Measurements from ENCODE around the gene WWTR1. TPM values are rescaled to one million over a fixed set of nuclear protein-coding genes. Genes with fewer than 3 reads are reported as not detected.

The WWTR1 gene
- total and polyA plus RNA-seq, 2 of the 8 experiments (the other 6 are each of a cell fraction or from before 2014, with no cell fraction given), result 15.7 to 18.6 TPM

DNA sequence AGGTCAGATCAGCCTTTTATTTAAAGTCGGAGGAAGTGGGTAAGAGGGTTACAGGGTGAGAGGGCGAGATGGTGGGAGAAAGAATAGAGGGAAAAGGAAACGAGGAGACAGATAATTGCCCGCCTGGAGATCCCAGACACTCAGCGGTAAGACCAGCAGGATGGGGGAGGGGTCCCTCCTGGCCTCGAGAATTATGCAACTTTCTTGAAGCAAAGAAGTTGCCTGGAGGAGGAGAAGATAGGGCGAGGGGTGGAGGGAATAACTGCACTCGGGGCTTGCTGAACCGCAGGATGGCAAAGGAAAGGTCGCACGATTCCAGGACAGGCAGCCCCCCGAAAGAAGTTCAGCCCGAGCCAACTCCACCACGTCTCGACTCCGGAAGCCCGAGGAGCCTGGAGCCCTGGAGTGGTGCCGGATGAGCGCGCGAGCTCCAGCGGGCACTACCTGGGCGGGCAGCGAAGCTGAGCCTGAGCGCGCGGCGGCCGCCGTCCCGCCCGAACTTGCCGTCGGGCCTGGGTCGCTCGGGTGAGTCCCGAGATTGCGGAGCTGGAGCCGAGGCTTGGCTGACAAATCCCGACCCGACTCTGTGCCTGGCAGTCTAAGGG is 402 bp downstream of the WWTR1 start (continued):
- peak; percentile 63 for TF ChIP-seq RBBP5 (IDR thresholded peaks at IDR 0.05; ENCODE audit: borderline replicate concordance, low read depth, low read length)
- TF ChIP-seq, protein P1, sequence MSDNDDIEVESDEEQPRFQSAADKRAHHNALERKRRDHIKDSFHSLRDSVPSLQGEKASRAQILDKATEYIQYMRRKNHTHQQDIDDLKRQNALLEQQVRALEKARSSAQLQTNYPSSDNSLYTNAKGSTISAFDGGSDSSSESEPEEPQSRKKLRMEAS (IDR thresholded peaks at IDR 0.05), result no peak; the same call in 1 of the 2 replicates
- peak; percentile 25 for TF ChIP-seq ASH2L (IDR thresholded peaks at IDR 0.05; ENCODE audit: low read length)
- TF ChIP-seq, protein P2, sequence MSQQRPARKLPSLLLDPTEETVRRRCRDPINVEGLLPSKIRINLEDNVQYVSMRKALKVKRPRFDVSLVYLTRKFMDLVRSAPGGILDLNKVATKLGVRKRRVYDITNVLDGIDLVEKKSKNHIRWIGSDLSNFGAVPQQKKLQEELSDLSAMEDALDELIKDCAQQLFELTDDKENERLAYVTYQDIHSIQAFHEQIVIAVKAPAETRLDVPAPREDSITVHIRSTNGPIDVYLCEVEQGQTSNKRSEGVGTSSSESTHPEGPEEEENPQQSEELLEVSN (IDR thresholded peaks at IDR 0.05), result no peak
- peak; percentile 10 for TF ChIP-seq EZH2 (IDR thresholded peaks at IDR 0.05; ENCODE audit: low read depth, low read length, severe bottlenecking)
- peak; percentile 89 for TF ChIP-seq CEBPB (IDR thresholded peaks at IDR 0.05; ENCODE audit: low read depth, low read length)
- TF ChIP-seq NRF1 (IDR thresholded peaks at IDR 0.05; ENCODE audit: low read depth, low read length), result no peak
- TF ChIP-seq EGR1 (IDR thresholded peaks at IDR 0.05; ENCODE audit: borderline replicate concordance, low read depth, low read length), result no peak
